ENCODE data around the gene SAMD3.
"Not testable (repeated sequence)": the region's sequence is repeated elsewhere in the genome, so short reads cannot be mapped to it uniquely, and the experiment has no call there.

SAMD3 gene

DNA sequence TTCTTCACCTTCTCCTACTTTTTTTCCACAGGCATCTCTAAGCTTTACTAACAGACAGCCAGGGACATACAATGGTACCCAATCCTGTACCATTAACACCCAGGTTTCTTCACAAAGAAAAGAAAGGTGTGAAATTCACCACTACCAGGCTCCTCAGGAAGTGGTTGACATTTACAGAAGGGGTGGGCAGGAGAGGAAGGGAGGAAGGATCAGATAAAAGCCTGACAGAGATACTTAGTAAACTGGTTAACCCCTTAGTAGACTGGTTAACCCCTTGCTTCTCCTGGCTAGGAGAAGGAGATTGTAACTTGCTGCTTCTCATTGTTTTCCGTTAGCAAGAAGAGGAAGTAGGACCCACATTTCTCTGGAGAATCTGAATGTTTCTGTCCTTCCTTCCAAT, 7.2 kb downstream of the SAMD3 start:
- H3K4me3 ChIP-seq = no peak overlapping the region
- peak overlapping the region in 4 of 21 experiments; percentile 20 to 81 (median 47) for H3K27ac ChIP-seq

- no peak overlapping the region for H3K4me3 ChIP-seq
Observed at GRCh38 chr6:130212215-130212874, 10.4 kb downstream of the SAMD3 start.

DNA sequence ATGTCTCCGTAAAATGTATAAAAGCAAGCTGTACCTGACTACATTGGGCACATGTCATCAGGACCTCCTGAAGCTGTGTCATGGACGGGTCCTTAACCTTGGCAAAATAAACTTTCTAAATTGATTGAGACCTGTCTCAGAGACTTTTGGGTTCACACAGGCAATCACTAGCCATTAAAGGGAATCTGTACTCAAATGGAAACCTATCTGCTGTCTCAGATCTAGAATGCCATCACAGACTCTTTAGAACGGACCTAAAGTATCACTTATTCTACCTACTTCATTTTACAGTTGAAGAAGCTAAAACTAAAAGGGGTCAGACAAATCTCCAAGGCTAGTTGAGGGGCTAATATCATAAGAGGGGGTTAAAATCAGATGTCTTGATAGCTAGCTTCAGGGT, 11.1 kb downstream of the SAMD3 start:
- Histone ChIP-seq H3K4me3 (no peak overlapping the region), H3K27ac (peak overlapping the region in 1 of 21 experiments; percentile 36)

More at GRCh38 chr6:130212215-130212874, 10.4 kb downstream of the SAMD3 start:
- peak overlapping the region in 1 of 21 experiments; percentile 36 for H3K27ac ChIP-seq

DNA sequence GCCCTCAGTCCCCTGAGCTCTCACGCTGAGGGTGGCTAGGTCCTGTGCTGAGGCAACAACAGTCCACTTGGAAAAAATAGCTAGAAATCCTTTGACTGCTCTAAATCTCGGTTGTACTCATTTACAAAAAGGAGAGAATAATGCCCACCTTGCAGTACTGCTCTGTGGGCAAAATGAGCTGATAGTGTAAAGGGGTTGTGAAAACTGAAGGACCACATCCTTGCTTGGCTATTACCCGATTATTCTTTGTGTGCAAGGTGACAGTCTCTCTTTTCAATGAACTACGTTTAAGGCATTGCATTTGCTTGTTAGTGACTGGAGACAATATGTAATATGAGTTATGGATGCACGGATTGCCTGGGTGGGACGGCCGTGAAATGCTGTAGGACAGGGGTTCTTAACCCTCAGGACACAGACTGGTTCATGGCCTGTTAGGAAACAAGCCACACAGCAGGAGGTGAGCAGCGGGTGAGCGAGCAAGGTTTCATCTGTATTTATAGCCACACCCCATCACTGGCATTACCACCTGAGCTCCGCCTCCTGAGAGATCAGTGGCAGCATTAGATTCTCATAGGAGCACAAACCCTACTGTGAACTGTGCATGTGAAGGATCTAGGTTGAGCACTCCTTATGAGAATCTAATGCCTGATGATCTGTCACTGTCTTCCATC, 14.6 kb downstream of the SAMD3 start:
- Histone ChIP-seq H3K27ac (no peak overlapping the region), H3K4me3 (no peak overlapping the region)

DNA sequence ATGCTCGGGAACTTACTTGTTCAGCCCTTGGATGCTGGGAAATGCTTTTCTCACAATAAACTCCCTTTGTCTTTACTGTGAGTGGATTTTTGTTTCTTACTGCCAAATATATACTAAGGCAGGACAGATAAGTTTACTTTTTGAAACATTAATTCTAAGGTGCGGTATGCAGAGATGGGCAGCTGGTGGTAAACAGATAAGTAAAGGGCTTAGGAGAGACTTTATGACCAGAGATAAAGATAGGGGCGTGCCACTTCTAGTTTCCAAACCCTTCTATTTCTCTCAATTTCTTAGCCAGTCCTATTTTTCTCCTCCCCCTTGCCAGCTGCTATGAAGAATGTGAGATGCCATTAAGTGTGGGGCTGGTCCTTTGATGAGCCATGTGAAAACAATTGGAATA, 16.3 kb downstream of the SAMD3 start:
- Histone ChIP-seq H3K4me3 (no peak overlapping the region), H3K27ac (no peak overlapping the region)

GRCh38 chr6:130204322-130204721, 18.4 kb downstream of the SAMD3 start:
- Histone ChIP-seq H3K27ac (no peak overlapping the region), H3K4me3 (no peak overlapping the region)

DNA sequence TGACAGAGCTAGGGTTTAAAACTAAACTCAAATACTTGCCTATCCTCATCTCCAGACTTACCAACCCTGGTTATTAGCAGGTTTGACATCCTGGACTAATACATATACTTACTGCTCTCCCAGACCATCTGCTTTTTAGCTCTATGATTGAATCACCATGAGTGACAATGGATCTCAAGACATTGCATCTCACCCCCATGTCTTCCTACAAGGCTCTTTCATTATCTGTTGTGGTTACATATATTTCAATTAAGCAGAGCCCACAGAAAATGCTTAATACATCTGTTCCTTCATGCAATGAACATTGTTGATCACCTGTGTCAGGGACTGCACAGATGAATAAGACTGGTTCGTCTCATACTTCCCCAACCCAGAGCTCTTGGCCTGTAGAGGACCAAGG, 19.4 kb downstream of the SAMD3 start:
- H3K27ac ChIP-seq = no peak overlapping the region

GRCh38 chr6:130202782-130203181, 20.0 kb downstream of the SAMD3 start:
- H3K4me3 ChIP-seq = no peak overlapping the region
- no peak overlapping the region for H3K27ac ChIP-seq

More for the DNA sequence above, 19.4 kb downstream of the SAMD3 start:
- H3K4me3 ChIP-seq = no peak overlapping the region

- no peak overlapping the region for H3K4me3 ChIP-seq
- H3K27ac ChIP-seq = no peak overlapping the region
Observed at GRCh38 chr6:130200020-130200419, 22.7 kb downstream of the SAMD3 start.

- Histone ChIP-seq H3K4me3 (no peak overlapping the region), H3K27ac (no peak overlapping the region)
Observed at GRCh38 chr6:130198483-130199035, 24.2 kb downstream of the SAMD3 start.

DNA sequence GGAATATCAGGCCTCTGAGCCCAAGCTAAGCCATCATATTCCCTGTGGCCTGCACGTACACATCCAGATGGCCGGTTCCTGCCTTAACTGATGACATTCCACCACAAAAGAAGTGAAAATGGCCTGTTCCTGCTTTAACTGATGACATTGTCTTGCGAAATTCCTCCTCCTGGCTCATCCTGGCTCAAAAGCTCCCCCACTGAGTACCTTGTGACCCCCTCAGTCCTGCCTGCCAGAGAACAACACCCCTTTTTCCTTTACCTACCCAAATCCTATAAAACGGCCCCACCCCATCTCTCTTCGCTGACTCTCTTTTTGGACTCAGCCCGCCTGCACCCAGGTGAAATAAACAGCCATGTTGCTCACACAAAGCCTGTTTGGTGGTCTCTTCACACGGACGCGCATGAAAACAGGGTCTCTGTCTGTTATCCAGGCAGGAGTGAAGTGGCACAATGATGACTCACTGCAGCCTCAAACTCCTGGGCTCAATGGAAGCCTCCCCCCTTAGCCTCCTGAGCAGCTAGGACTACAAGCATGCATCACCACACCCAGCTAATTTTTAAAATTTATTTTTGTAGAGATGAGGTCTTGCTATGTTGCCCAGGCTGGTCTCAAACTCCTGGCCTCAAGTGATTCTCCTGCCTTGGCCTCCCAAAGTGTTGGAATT, 24.8 kb downstream of the SAMD3 start:
- H3K27ac ChIP-seq, H3K4me3 ChIP-seq: not testable (repeated sequence)

DNA sequence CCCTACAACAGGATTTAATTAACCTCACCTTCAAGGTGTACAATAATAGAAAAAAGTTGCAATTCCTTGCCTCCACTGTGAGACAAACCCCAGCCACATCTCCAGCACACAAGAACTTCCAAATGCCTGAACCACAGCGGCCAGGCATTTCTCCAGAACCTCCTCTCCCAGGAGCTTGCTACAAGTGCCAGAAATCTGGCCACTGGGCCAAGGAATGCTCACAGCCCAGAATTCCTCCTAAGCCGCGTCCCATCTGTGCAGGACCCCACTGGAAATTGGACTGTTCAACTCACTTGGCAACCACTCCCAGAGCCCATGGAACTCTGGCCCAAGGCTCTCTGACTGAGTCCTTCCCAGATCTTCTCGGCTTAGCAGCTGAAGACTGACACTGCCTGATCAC, 28.3 kb downstream of the SAMD3 start:
- H3K27ac ChIP-seq, H3K4me3 ChIP-seq: not testable (repeated sequence)

- H3K27ac ChIP-seq = no peak overlapping the region
- no peak overlapping the region for H3K4me3 ChIP-seq
Observed at GRCh38 chr6:130190701-130191690, 31.8 kb downstream of the SAMD3 start.

DNA sequence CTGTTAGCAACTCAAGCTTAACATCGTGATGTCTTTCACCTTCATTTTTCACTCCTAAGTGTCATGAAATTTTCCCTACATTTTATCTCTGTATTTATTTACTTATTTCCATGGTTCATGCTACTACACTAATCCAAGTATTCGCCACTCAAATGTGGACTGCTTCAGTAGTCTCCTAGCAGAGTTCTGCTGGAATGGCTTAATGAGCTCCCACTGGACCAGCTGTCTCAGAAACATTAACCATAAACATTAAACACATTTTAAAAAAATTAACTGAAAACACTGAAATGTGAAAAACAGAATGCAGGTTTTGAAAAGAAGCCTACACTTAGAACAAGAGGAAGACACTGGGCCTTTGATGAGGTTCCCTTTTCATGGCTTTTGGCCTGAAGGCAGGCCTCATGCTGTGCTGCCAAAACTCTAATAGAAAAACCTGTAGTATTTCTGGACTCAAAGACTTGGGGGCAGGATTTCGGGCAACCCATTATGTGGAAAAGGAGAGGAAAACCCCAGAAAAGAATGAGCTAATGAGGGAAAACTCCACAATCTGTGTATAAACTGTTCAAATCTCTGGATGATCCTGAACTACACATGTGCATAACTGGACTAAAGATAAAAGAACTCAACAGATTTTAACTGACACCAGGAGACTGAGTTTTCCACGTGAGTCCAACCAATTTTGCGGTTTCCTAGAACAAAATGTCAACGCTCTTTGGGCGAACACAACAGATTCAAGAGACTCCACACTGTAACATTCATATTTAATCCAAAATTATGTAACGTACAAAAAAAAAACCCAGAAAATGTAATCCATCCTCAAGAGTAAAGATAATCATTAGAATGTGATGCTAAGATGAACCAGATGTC, 33.0 kb downstream of the SAMD3 start:
- Histone ChIP-seq H3K27ac (no peak overlapping the region), H3K4me3 (no peak overlapping the region)

- Histone ChIP-seq H3K27ac (no peak overlapping the region), H3K4me3 (no peak overlapping the region)
Observed at GRCh38 chr6:130188207-130188899, 34.4 kb downstream of the SAMD3 start.

DNA sequence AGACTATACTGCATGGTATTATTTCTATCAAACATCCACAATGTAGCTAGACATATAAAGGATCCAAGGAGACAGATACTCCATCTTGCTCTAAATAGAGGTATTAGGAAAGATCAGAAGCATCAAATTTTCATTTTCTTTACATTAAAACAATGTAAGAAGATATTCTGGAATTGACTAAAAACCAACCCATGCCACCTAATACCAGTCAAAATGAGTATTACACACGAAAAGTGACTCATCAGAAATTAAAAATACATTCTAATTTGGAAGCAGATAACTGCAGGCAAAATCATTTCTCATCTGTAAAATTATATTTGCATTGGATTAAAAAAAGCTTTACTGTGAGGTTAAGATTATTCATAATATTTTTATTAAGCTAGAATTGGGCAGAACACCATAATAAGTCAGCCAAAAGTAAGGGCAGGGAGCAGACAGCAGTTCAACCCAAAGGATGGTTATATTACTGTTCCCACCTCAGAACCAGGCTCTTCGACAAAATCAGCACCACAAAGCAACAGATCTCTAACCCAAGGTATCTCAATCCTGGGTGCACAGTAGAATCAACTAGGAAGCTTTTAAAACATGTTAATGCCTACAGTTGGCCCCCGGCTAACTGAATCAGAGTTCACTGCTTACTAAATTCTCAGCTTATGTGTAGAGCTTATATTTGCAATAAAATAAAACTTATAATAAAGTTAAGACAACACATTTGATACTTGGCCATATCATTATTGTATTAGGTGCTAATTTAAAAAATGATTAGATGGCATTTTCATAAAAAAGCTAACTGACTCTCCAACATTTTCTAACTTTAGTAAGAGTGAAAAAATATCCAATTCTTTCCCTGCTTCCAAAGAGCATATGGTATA, 35.2 kb downstream of the SAMD3 start:
- Histone ChIP-seq H3K4me3 (no peak overlapping the region), H3K27ac (no peak overlapping the region)

GRCh38 chr6:130185658-130186057, 37.1 kb downstream of the SAMD3 start:
- H3K27ac ChIP-seq = no peak overlapping the region
- no peak overlapping the region for H3K4me3 ChIP-seq
